Spinal cord (tissue), 10 donors: Measurements from ENCODE around the gene APOL1. TPM values are rescaled to one million over a fixed set of nuclear protein-coding genes. Genes with fewer than 3 reads are reported as not detected.
"Not testable (repeated sequence)": the region's sequence is repeated elsewhere in the genome, so short reads cannot be mapped to it uniquely, and the experiment has no call there.

Source experiments
- DNase-seq, 6 donors: peaks; one replicate each; pipeline versions ENCODE4 v3.0.0 to v3.0.0-alpha.2; 2013 to 2015; ENCODE audit warnings: low spot score in 6 of 6, low read depth in 4 of 6
- H3K27ac ChIP-seq: one replicate; pipeline ENCODE4 v1.5.1; 2013; ENCODE audit warnings: low read depth, low read length, control low read depth
- H3K27me3 ChIP-seq: one replicate; pipeline ENCODE4 v1.6.1; 2013; ENCODE audit warnings: low read length; ENCODE audit not compliant: control insufficient read depth, insufficient read depth
- H3K36me3 ChIP-seq: one replicate; pipeline ENCODE4 v1.6.1; 2013; ENCODE audit warnings: low read length; ENCODE audit not compliant: control insufficient read depth, insufficient read depth
- H3K4me1 ChIP-seq: one replicate; pipeline ENCODE4 v1.6.1; 2013; ENCODE audit warnings: low read length; ENCODE audit not compliant: control insufficient read depth, insufficient read depth
- H3K4me3 ChIP-seq: one replicate; pipeline ENCODE4 v1.5.1; 2013; ENCODE audit warnings: low read depth, low read length, control low read depth
- H3K9me3 ChIP-seq: one replicate; pipeline ENCODE4 v1.6.1; 2013; ENCODE audit warnings: low read length; ENCODE audit not compliant: control insufficient read depth, insufficient read depth
- WGBS: methylation state at CpG from one replicate; pipeline ENCODE4 v1.1.5; 2013; ENCODE audit warnings: missing lambda C conversion rate; ENCODE audit not compliant: insufficient coverage; 5-methylcytosine and 5-hydroxymethylcytosine counted together
- long read RNA-seq, 4 donors: transcript quantifications; one replicate each; lab custom pipeline, GENCODE V29; 2026
- polyA plus RNA-seq, 2 donors: library from polyadenylated mRNA; unstranded; fragments of 120-200 nt; gene quantifications; one replicate each; pipeline ENCODE4 v1.2.1, GENCODE V29; 2013; ENCODE audit not compliant: insufficient read length in 2 of 2
- total RNA-seq, 2 donors: library from RNA; depleted of rRNA in 1 of 2; stranded (reverse); fragments of 120-200 nt in 1 of 2; fragments of >200 nt in 1 of 2; gene quantifications; one replicate each; pipeline versions ENCODE4 v1.2.3 to v1.2.4, GENCODE V29; 2013 to 2014
- donor health status: healthy.

The APOL1 gene, protein sequence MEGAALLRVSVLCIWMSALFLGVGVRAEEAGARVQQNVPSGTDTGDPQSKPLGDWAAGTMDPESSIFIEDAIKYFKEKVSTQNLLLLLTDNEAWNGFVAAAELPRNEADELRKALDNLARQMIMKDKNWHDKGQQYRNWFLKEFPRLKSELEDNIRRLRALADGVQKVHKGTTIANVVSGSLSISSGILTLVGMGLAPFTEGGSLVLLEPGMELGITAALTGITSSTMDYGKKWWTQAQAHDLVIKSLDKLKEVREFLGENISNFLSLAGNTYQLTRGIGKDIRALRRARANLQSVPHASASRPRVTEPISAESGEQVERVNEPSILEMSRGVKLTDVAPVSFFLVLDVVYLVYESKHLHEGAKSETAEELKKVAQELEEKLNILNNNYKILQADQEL
- total RNA-seq (1 to 10 TPM; 5.3 to 5.7 TPM), polyA plus RNA-seq (1 to 10 TPM; 1.7 to 3.9 TPM)
- long read RNA-seq, donor 1: 0 reads
- long read RNA-seq, donor 2: 0 reads
- long read RNA-seq, donor 3, partial matches to known transcripts: 0 of 1 reads
- long read RNA-seq, donor 3, other reads (novel, unspliced or antisense): 0 of 1 reads
- long read RNA-seq, donor 4, partial matches to known transcripts: 54 of 656 reads
- long read RNA-seq, donor 4, other reads (novel, unspliced or antisense): 600 of 656 reads

DNA sequence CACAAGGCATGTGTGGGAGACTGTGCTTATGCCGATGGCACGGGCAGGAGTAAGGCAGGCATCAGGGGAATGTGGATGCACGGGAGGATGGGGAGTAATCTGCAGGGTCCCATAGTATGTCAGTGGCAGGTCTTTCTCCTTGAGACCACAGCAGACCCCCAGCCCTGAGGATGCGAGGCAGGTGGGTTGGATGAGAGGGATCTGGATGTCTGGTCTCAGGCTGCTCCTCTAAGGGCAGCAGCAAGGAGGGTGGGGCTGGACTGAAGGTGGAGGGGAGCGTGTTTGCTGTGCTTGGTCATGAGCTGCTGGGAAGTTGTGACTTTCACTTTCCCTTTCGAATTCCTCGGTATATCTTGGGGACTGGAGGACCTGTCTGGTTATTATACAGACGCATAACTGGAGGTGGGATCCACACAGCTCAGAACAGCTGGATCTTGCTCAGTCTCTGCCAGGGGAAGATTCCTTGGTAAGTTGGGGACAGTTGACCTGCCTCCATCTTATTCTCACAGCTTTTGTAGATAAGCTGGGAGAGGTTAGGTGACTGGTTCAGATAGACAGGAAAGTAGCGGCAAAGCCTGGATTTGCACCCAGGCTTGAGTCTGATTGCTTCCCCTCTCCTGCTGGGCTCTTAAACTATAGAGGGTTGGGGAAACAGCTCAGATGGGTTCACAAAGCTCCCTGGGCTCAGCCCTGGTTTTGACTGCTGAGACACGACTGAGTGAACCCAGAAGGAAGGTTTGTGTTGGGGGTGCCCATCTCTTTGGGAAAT, at the start of gene APOL1:
TSS of gene APOL1 (plus strand) at position 380 of the 769 bp plus-strand sequence. CDS start 1,823 bp downstream, outside the sequence.
- WGBS: 93% methylated on average over 10 of the region's 10 CpGs
- no peaks in the 10 kb centered on the region for H3K27me3 ChIP-seq
- H3K4me1 ChIP-seq: peaks cover 28% of the 10 kb centered on the region
- H3K27ac ChIP-seq: no peak within 1 kb of the TSS
- no peak for DNase-seq
- no peaks in the 10 kb centered on the region for H3K36me3 ChIP-seq
- H3K4me3 ChIP-seq: no peak within 1 kb of the TSS
- H3K9me3 ChIP-seq: no peaks in the 10 kb centered on the region

DNA sequence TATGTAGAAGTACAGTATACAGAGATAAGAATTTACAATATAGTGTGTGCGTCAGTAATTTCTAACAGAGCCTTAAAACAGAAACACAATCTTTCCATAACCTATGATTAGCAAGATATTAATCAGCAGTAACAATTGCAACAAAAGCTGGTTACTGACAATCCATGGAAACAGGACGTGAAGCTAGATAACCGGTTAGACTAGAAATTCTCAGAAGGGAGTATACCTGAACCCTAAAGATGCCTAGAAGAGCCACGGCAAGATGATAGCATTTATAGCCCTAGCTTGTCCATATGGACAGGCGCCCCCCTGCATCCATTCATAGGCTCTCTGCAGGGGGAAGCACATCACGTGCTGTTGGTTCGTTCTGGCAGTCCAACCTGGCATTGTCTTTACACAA, 49.5 kb upstream of the APOL1 start:
- H3K4me1 ChIP-seq: peaks cover 16% of the 10 kb centered on the region
- H3K9me3 ChIP-seq, H3K27ac ChIP-seq, DNase-seq, H3K4me3 ChIP-seq, H3K36me3 ChIP-seq, H3K27me3 ChIP-seq: not testable (repeated sequence)
- WGBS: 73% methylated on average over 4 of the region's 7 CpGs

DNA sequence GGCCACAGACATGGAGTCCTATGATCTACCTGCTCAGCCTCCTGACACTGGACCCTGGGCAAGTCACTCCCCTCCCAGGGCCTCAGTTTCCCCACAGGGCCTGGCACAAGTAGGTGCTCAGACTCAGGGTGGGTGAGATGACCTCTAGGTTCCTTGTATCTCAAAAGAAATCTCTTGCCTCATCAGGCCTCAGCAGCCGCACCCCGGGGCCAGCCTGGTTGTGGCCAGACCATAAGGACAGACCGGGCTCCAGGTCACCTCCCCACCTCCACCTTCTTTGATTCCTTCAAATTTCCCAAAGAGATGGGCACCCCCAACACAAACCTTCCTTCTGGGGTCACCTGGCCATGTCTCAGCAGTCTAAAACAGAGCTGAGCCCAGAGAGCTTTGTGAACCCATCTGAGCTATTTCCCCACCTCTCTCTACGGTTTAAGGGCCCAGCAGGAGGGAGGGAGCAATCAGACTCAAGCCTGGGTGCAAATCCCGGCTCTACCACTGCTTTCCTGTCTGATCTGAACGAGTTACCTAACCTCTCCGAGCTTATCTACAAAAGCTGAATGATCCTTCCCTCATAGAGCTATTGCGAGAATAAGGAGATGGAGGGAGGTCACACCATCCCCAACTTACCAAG, 48.8 kb upstream of the APOL1 start:
- WGBS: 70% methylated on average over 5 of the region's 8 CpGs
- no peak overlapping the region for H3K4me3 ChIP-seq
- H3K36me3 ChIP-seq: no peaks in the 10 kb centered on the region
- no peaks in the 10 kb centered on the region for H3K27me3 ChIP-seq
- no peak for DNase-seq
- H3K27ac ChIP-seq: no peak overlapping the region
- H3K9me3 ChIP-seq: no peaks in the 10 kb centered on the region
- peaks cover 12% of the 10 kb centered on the region for H3K4me1 ChIP-seq

DNA sequence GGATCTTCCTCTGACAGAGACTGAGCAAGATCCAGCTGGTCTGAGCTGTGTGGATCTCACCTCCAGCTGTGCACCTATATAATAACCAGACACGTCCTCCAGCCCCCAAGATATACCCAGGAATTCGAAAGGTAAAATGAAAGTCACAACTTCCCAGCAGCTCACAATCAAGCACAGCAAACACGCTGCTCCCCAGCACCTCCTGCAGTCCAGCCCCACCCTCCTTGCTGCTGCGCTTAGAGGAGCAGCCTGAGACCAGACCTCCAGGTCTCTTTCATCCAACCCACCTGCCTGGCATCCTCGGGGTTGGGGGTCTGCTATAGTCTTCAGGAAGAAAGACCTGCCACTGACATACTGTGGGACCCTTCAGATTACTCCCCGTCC, 48.3 kb upstream of the APOL1 start:
- Histone ChIP-seq H3K36me3 (no peaks in the 10 kb centered on the region), H3K4me1 (peaks cover 12% of the 10 kb centered on the region), H3K4me3 (no peak overlapping the region), H3K9me3 (no peaks in the 10 kb centered on the region), H3K27me3 (no peaks in the 10 kb centered on the region), H3K27ac (no peak overlapping the region)
- no peak for DNase-seq
- 86% methylated on average over 4 of the region's 6 CpGs for WGBS

DNA sequence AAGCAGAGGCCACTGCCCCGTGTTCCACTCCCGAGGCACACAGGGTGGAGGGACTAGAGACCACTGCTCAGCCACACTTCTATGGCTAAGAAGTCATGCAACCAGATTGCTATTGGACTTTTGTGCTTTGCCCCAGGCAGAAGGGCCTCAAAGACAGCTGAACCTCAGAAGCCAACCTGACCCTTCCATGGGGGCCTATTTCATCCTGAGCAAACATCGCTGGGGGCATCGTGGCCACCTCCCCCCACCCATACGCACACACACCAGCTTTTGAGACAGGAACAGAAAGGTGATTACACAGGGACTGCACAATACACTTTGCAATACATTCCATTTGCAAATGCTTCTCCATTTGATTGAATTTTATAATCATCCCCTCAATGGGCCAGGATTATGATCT, 47.4 kb upstream of the APOL1 start:
- H3K27ac ChIP-seq, H3K36me3 ChIP-seq, H3K9me3 ChIP-seq, H3K27me3 ChIP-seq, H3K4me3 ChIP-seq, DNase-seq: not testable (repeated sequence)
- peaks cover 12% of the 10 kb centered on the region for H3K4me1 ChIP-seq
- WGBS: 87% methylated on average over 5 of the region's 5 CpGs

DNA sequence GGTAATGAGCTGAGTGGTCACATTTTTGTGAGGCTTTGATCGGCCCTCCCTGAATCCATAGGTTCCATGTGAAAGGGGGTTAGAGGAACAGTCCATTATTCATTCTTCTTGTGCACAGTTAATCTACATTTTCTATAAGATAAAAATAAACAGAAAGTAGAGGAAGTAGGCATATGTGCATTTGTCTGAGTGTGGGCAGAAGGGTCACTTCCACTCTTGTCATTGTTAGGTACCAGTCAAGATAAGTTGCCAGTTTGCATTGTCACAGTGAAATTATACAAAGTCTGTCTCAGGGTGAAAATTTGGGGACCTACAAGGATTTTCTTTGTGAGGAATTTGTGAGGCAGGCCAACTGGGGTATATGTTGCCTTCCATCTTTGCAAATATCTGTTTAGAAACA, 46.7 kb upstream of the APOL1 start:
- WGBS: no CpG with 5 or more reads among the region's 1 CpG
- no peaks in the 10 kb centered on the region for H3K9me3 ChIP-seq
- H3K4me3 ChIP-seq: no peak overlapping the region
- H3K4me1 ChIP-seq: peaks cover 12% of the 10 kb centered on the region
- no peaks in the 10 kb centered on the region for H3K27me3 ChIP-seq
- no peak for DNase-seq
- no peak overlapping the region for H3K27ac ChIP-seq
- H3K36me3 ChIP-seq: no peaks in the 10 kb centered on the region

DNA sequence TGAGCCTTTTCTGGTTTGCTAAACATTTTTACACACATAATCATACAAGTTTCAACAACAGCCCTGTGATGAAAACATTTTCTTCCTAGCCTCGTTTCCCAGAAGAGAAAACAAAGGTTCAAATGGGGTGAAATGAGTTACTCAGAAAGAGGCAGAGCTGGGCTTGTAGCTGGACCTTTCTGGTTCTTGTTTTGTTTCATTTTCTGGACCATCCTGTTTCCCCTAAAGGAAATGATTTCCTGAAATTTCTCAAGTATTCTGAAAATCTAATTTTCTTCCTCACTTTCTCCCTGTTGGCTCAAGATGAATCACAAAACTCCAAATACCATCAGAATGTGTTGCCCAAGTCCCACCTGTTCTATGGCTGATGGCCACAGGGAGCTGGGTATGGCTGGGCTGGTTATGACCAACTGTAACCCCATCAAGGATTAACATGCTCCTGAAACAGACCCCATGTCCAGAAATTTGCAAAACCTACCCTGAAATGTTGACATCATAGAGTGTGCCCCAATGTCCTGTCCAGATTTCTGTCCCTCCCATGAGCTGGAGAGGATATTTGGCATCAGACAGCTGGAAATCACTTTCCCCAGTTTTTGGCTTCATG, 44.7 kb upstream of the APOL1 start:
- Histone ChIP-seq H3K4me3 (no peak overlapping the region), H3K27ac (no peak overlapping the region), H3K9me3 (no peaks in the 10 kb centered on the region), H3K27me3 (no peaks in the 10 kb centered on the region), H3K4me1 (peaks cover 7% of the 10 kb centered on the region), H3K36me3 (no peaks in the 10 kb centered on the region)
- no CpG with 5 or more reads among the region's 1 CpG for WGBS
- DNase-seq: no peak

DNA sequence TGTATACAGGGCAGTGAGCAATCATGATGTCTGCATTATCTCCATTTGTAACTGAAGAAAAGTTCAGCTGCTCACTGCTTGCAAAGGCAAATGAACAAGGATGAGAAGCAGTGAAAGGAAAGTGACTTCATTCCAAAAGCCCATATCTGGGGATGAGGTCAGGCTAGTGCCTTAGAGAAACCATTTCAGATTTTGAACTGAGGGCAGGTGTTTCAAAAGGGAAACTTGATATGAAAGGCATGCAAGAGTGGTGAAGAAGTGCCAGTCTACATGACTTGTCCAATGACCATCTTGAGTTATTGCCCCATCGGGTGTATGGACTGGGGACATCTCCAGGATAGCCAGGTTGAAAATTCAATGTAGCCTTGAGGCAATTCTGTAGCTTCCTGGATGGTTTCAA, 44.0 kb upstream of the APOL1 start:
- Histone ChIP-seq H3K9me3 (no peaks in the 10 kb centered on the region), H3K27me3 (no peaks in the 10 kb centered on the region), H3K27ac (no peak overlapping the region), H3K4me1 (peaks cover 7% of the 10 kb centered on the region), H3K36me3 (no peaks in the 10 kb centered on the region), H3K4me3 (no peak overlapping the region)
- DNase-seq: no peak
- 100% methylated on average over 1 of the region's 1 CpG for WGBS

DNA sequence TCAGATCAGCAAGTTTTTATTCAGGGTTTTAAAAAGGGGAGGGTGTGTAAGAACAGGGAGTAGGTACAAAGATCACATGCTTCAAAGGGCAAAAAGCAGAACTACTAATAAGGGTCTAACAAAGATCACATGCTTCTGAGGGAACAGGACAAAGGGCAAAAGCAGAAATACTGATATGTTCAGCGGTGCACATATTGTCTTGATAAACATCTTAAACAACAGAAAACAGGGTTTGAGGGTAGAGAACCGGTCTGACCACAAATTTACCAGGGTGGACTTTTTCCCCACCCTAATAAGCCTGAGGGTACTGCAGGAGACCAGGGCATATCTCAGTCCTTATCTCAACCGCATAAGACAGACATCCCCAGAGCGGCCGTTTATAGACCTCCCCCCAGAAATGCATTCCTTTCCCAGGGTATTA, 43.4 kb upstream of the APOL1 start:
- not testable (repeated sequence) for H3K36me3 ChIP-seq, H3K9me3 ChIP-seq, H3K4me3 ChIP-seq, H3K27me3 ChIP-seq, H3K27ac ChIP-seq, DNase-seq, H3K4me1 ChIP-seq
- WGBS: 80% methylated on average over 1 of the region's 5 CpGs
